HG03378 (cell line): ENCODE data around the gene SMYD3.

Experiments used
- ATAC-seq: cut with Tn5 transposase; IDR thresholded peaks from one replicate; pipeline ENCODE4 v1.9.1; 2021; ENCODE audit warnings: mild to moderate bottlenecking, moderate library complexity; ENCODE audit not compliant: unreplicated experiment

Gene SMYD3

DNA sequence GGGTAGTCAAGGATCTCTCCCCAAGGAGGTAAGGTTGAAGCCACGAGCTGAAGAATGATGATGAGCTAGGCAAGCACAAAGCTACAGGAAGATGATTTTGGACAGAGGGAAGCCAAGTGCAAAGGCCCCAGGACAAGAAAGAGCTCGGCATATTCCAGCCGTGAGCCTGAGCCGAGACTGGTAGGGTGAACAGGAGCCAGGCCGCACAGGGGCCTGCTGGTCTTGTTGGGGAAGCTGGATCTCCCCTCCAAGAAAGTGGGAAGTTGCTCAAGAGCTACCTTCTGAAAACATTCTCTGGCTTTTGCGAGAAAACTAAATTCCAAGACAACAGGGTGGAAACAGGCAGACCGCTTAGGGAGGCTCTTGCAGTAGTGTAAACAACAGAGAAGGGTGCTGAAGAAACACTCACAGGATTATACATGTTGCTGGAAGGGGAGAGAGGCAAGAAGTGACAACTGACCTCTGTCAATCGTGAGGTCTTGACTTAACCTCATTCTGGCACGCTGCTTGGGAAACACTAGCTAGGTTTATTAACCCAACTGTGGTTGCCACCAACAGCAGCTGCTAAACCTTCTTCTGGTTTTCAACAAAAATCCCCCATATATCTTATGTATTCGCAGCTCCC is 625.2 kb downstream of the SMYD3 start:
- no peak for ATAC-seq

GRCh38 chr1:245880754-245881403 is 626.2 kb downstream of the SMYD3 start:
- ATAC-seq, result no peak

DNA sequence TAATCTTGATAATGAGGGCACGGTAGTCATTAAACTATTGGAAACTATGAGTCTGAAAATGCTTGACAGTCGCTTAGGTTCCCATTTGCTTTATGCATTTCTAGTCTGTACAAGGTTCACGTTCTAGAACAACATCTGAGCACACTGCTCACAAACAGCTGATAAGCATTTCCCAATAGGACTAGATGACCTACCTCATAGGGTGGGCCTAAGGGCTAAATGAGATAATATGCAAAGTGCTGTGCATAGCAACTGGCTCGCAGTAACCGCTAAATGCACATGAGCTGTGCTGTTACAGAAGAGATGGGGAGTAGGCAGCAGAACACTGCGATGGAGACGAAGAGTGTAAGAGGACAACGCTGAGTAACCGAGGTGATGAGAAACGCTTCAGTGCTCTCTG is 628.0 kb downstream of the SMYD3 start:
- no peak for ATAC-seq

DNA sequence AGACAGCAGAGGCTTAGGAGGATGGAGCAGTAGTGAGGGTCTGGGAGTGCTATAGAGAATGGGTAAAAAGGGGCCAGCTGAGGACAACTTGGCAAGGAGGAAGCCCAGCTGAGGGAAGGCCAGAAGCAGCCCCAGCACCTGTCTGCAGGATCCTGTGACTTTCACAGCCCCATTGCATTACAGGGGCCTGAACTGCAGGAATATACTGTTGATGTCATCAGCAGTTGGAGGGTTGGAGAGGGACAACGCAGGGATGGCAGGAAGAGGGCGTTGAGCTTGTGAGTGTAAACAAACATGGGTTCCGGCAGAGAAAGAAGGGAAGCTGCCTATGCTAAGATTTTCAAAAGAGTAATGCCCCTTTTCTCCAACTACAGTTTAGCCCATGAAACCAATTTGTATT is 628.5 kb downstream of the SMYD3 start:
- no peak for ATAC-seq

- no peak for ATAC-seq
These were observed 629.1 kb downstream of the SMYD3 start for GRCh38 chr1:245877976-245878375.

- ATAC-seq, result no peak
These were observed 630.5 kb downstream of the SMYD3 start for GRCh38 chr1:245876586-245876985.

- ATAC-seq, result no peak
These were observed 631.4 kb downstream of the SMYD3 start for GRCh38 chr1:245875581-245876261.

DNA sequence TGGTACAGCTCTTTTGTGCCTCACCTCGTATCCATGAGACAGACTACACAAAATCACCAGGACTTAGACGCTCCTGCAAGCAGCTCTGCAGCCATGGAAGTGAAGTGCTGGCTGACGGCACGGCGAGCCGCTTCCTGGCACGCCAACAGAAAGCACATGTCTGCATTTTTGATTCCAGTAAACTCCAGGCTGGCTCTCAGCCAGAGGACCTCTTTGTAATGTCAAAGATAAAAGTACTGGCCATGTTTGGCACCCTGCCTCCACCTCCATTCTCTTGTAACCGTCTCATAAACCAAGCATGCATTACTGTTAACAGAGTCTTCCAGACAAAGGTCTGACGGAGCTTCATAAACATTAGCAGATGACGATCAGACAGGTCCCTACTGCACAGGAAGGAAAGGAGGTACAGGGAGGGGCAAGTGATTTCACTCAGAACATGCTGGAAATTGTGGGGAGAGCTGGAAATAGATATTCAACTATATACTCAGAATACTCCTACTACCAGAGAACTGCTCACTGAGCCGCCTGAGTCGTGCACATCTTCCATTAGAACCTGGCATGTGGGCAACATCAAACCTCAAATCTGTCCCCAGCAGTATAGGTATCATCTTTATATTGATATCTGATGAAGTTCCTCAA is 632.0 kb downstream of the SMYD3 start:
- ATAC-seq, result no peak

DNA sequence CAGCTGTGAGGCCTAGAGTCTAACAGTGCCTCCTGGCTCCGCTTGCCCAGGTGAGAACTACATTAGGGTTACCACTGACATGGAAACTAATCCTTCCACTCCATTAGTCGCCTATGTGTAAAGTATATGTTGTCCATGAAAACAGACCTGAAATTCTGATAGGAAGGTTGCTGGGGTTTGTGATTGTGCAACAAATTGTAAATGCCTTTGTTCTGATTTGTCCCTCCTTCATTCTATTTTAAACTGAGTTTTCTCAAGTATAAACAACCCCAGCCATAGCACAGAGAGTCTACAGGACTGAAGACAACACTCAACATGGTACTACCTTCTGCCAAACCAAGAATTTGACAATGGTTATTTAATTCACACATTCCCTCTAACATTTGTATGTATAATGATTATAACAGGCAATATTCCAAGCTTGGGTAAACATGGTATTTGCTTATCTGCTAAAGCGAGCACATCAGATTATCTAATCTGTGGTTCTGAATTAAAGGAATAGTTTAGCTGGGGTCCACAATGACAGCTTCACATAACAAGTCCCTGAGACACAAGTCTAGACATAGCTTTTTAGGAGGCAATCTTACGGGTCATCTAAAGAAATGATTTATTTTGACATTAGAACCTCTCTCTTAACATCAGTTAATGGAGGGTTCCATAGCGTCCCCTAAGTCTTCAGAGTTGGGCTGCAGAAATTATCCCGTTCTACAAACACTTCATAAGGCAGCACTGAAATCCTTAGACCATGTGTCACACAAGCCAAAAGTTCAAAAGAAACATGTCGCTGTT is 633.0 kb downstream of the SMYD3 start:
- no peak for ATAC-seq

DNA sequence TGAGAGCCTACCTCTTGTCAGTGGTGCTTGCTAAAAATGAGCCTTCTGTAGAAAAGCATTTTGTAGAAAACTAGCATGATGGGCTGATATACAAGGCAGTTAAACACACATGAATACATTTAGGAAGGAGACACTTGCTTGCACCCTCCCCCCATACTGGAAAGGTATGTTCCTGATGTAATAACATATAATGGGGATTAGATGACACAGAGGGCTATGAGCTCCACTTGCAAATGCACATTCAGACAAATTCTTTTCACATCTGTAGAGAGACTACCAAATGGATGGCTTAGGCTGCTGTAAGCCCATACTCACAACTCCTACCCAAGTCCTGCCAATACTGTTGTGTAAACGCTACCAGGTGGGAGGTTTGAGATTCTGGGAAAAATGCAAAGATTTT is 634.0 kb downstream of the SMYD3 start:
- ATAC-seq, result no peak

DNA sequence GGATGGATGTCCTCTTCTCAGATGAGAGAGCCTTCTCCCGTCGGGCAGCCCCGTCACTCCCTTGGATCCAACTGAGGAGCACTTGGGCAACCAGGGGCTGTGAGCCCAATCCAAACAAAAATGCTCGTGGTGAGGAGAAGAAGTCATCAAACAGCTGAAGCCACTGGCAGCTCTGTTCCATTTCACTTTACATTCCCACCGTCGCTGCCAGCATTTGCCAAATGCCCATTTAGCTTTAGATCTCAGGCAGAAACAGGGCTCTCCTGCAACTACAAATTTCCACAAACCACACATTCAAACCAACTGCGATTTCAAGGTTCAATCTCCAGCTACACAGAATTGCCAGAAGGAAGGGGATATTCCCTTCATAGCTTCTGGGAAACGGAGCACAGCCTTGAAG is 634.6 kb downstream of the SMYD3 start:
- no peak for ATAC-seq

- ATAC-seq, result no peak
These were observed 635.2 kb downstream of the SMYD3 start for GRCh38 chr1:245871915-245872314.

- ATAC-seq, result no peak
These were observed 635.9 kb downstream of the SMYD3 start for GRCh38 chr1:245871191-245871590.

- ATAC-seq, result no peak
These were observed 636.4 kb downstream of the SMYD3 start for GRCh38 chr1:245870698-245871097.

- no peak for ATAC-seq
These were observed 637.2 kb downstream of the SMYD3 start for GRCh38 chr1:245869847-245870246.

- no peak for ATAC-seq
These were observed 639.3 kb downstream of the SMYD3 start for GRCh38 chr1:245867738-245868137.

DNA sequence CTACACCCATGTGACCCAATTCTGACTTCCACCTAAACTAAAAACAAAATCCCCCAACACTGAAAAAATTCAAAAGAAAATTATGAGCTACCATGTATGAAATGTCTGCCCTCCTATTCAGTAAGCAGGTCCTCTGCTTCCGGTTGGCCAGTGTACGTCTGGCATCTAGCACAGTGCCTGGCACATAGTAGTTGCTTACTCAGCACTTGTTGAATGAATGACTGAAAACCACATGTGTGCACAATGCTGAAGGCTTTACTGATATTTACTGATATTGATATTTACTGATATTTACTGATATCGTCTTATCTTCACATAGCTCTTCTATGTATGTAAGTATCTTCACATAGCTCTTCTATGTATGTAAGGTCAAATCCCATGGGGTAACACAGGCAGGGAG is 642.2 kb downstream of the SMYD3 start:
- no peak for ATAC-seq

DNA sequence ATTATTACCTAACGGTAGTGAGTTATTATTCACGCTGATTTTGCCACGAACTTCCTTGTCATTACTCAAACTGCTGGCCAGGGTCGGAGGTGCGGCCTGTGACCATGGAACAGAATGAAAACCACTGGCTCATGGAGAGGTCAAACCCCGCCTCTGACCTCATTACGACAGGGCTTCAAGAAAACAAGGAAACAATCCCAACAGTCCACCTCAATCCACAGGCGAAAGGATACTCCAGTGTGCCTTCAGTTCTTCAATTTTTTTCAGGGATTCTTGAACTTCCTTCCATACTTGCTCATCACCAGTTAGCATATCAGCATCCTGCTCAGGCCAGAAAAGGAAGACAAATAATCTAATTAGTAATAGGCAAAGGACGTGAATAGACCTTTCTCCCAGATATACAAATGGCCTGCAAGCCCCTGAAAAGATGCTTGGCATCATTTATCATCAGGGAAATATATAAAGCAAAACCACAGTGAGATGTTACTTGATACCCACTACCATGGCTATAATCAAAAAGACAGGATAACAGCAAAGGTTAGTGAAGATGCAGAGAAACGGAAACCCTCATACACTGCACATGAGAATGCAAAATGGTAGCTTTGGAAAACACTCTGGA is 643.4 kb downstream of the SMYD3 start:
- no peak for ATAC-seq

DNA sequence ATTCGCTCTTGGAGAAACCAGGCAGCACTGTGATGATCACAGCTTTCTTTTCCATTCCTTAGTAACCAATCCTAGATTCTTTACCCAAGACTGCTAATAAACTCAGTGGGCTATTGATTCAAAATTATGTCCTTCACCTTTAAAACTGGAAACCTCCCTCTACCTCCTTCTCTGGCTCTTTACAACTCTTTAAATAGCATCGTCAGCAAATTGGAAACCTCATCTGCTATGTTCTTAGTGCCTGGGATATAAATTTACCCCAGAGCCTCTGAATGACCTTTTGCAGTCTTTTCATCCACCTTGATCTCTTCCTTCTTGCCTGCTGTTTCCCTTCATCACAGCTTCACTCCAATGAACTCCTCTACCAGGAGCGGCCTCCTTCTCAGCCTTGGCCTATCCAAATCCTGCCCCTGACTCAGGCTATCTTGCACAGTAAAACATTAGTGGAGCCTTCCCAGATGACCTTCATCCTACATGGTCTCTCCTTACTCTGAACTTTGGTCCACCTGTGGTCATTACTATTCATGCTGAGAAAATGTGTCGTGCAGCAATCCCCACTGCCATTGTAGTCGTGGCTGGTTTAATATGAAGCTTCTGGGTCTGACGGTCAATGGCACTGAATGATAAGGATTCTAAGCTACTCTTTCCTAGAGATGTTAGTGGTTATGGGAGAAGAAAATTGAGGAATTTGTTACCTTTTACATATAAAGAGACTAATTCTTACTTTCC is 644.1 kb downstream of the SMYD3 start:
- ATAC-seq, result no peak
